HCT116 (cell line): Measurements from ENCODE around the gene EVA1A. TPM values are rescaled to one million over a fixed set of nuclear protein-coding genes. Genes with fewer than 3 reads are reported as not detected.

ENCODE experiments used
- ATAC-seq: fragments of 200-7000 bp; cut with Tn5 transposase; 2 replicates; pipeline ENCODE4 v1.9.1; 2020; ENCODE audit warnings: mild to moderate bottlenecking, moderate library complexity
- BruUV-seq: library from RNA; stranded (reverse); fragments of 400-500 nt; replicated peaks from 2 replicates; lab custom pipeline; 2021; lab: Mats Ljungman, UMichigan
- CTCF ChIA-PET: fragments of 300-600 bp; sonication (Branson Sonifier 250); formaldehyde crosslinking; loops from one replicate; lab custom pipeline; 2021; ENCODE audit warnings: antibody characterized with exemption; lab: Charles Lee
- POLR2A ChIA-PET: fragments of 300-600, 350-600 bp; sonication (Branson Sonifier 250); formaldehyde crosslinking; loops from one replicate; lab custom pipeline; 2021; ENCODE audit warnings: antibody characterized with exemption; lab: Charles Lee
- RAD21 ChIA-PET, 2 experiments: fragments of 300-600 bp; sonication (Branson Sonifier 250); formaldehyde crosslinking; loops; one replicate each; lab custom pipeline; 2023; ENCODE audit warnings: low total read pairs in 2 of 2; ENCODE audit not compliant: uncharacterized antibody in 2 of 2, unreplicated experiment in 2 of 2, low non-redundant PET in 1 of 2; lab: Charles Lee
- DNase-seq: peaks from one replicate; pipeline ENCODE4 v3.0.0-alpha.2; 2010; ENCODE audit warnings: low read depth, low spot score
- H2AFZ ChIP-seq: fragments of 200-600 bp; shearing (Covaris generic), sonication (generic); 2 replicates; pipeline ENCODE4 v1.6.1; 2017; ENCODE audit warnings: low read depth, mixed run types, mixed read lengths, antibody characterized with exemption, low read length; ENCODE audit not compliant: poor library complexity, severe bottlenecking
- H3K27ac ChIP-seq: 2 replicates; pipeline ENCODE4 v1.5.1; 2012; ENCODE audit warnings: low read depth, low read length
- H3K27me3 ChIP-seq: fragments of 200-600 bp; sonication (generic); 2 replicates; pipeline ENCODE4 v1.6.1; 2016; ENCODE audit warnings: mixed run types, low read length, mixed read lengths; ENCODE audit not compliant: insufficient read depth
- H3K36me3 ChIP-seq, 2 experiments: fragments of 200-500 bp in 1 of 2; fragments of 200-600 bp in 1 of 2; sonication (Bioruptor generic) in 1 of 2; sonication (generic) in 1 of 2; 2 replicates each; pipeline versions ENCODE4 v1.5.1 to v1.6.1; 2014 to 2016; ENCODE audit warnings: low read length in 2 of 2, inconsistent platforms in 1 of 2, mixed read lengths in 1 of 2, mixed run types in 1 of 2; ENCODE audit not compliant: insufficient read depth in 2 of 2, control insufficient read depth in 1 of 2
- H3K4me1 ChIP-seq, 2 experiments: fragments of 200-600 bp in 1 of 2; sonication (generic) in 1 of 2; 2 replicates each; pipeline versions ENCODE4 v1.5.1 to v1.6.1; 2012 to 2017; ENCODE audit warnings: low read length in 2 of 2, inconsistent platforms in 1 of 2, mild to moderate bottlenecking in 1 of 2, mixed read lengths in 1 of 2, mixed run types in 1 of 2, moderate library complexity in 1 of 2; ENCODE audit not compliant: insufficient read depth in 2 of 2, control insufficient read depth in 1 of 2
- H3K4me2 ChIP-seq: fragments of 200-600 bp; sonication (generic); 2 replicates; pipeline ENCODE4 v1.6.1; 2017; ENCODE audit warnings: mixed run types, low read length, mixed read lengths
- H3K4me3 ChIP-seq, 2 experiments: fragments of 200-600 bp in 1 of 2; sonication (generic) in 1 of 2; replicated peaks in 1 of 2; 2 replicates each; pipeline ENCODE4 v1.5.1; 2011 to 2016; ENCODE audit warnings: low read length in 2 of 2, control low read depth in 1 of 2, low read depth in 1 of 2, mild to moderate bottlenecking in 1 of 2, mixed read lengths in 1 of 2, mixed run types in 1 of 2
- H3K79me2 ChIP-seq: fragments of 200-600 bp; sonication (generic); 2 replicates; pipeline ENCODE4 v1.6.1; 2017; ENCODE audit warnings: mild to moderate bottlenecking, mixed run types, low read length, moderate library complexity, mixed read lengths; ENCODE audit not compliant: insufficient read depth
- H3K9ac ChIP-seq: fragments of 200-600 bp; sonication (generic); 2 replicates; pipeline ENCODE4 v1.6.1; 2016; ENCODE audit warnings: low read length, mixed read lengths
- H3K9me2 ChIP-seq: fragments of 200-600 bp; sonication (generic), shearing (Covaris generic); 2 replicates; pipeline ENCODE4 v1.6.1; 2017; ENCODE audit warnings: mixed run types, mild to moderate bottlenecking, moderate library complexity; ENCODE audit not compliant: insufficient read depth
- H3K9me3 ChIP-seq, 2 experiments: fragments of 200-500 bp in 1 of 2; fragments of 200-600 bp in 1 of 2; sonication (Bioruptor generic) in 1 of 2; sonication (generic) in 1 of 2; 2 replicates each; pipeline ENCODE4 v1.6.1; 2014 to 2017; ENCODE audit warnings: low read length in 2 of 2, mixed read lengths in 2 of 2, inconsistent platforms in 1 of 2, low read depth in 1 of 2, mild to moderate bottlenecking in 1 of 2, mixed run types in 1 of 2, moderate library complexity in 1 of 2; ENCODE audit not compliant: control insufficient read depth in 1 of 2, insufficient read depth in 1 of 2
- H4K20me1 ChIP-seq: fragments of 200-600 bp; sonication (generic), shearing (Covaris generic); 2 replicates; pipeline ENCODE4 v1.6.1; 2017; ENCODE audit warnings: mixed run types, mild to moderate bottlenecking, moderate library complexity; ENCODE audit not compliant: insufficient read depth
- CBX3 ChIP-seq: IDR thresholded peaks from 2 replicates; pipeline ENCODE4 v1.6.1; 2012; ENCODE audit warnings: low read depth
- EGR1 ChIP-seq: IDR thresholded peaks from 2 replicates; pipeline ENCODE4 v1.6.1; 2012; ENCODE audit warnings: low read depth
- ELF1 ChIP-seq: IDR thresholded peaks from 2 replicates; pipeline ENCODE4 v1.6.1; 2012; ENCODE audit warnings: low read depth, borderline replicate concordance
- EZH2 ChIP-seq: fragments of 200-600 bp; sonication (generic); IDR thresholded peaks from 2 replicates; pipeline ENCODE4 v1.6.1; 2017; ENCODE audit warnings: antibody characterized with exemption, mixed run types
- FOSL1 ChIP-seq: IDR thresholded peaks from 2 replicates; pipeline ENCODE4 v1.6.1; 2012; ENCODE audit warnings: low read depth
- POLR2A ChIP-seq: IDR thresholded peaks from 2 replicates; pipeline ENCODE4 v1.7.0; 2011; ENCODE audit warnings: borderline replicate concordance; ENCODE audit not compliant: insufficient read depth, insufficient read length; ENCODE audit errors: extremely low read depth
- POLR2AphosphoS5 ChIP-seq: IDR thresholded peaks from 2 replicates; pipeline ENCODE4 v1.6.1; 2011; ENCODE audit warnings: mild to moderate bottlenecking, low read depth, low read length, moderate library complexity
- RAD21 ChIP-seq: IDR thresholded peaks from 2 replicates; pipeline ENCODE4 v1.6.1; 2012; ENCODE audit warnings: low read depth, mild to moderate bottlenecking
- SIN3A ChIP-seq: IDR thresholded peaks from 2 replicates; pipeline ENCODE4 v1.6.1; 2012; ENCODE audit warnings: low read depth
- SP1 ChIP-seq: IDR thresholded peaks from 2 replicates; pipeline ENCODE4 v1.6.1; 2012; ENCODE audit warnings: low read depth
- SRF ChIP-seq: IDR thresholded peaks from 2 replicates; pipeline ENCODE4 v1.6.1; 2012; ENCODE audit warnings: low read depth
- TCF7L2 ChIP-seq: IDR thresholded peaks from 2 replicates; pipeline ENCODE4 v1.7.0; 2011; ENCODE audit warnings: borderline replicate concordance, inconsistent platforms; ENCODE audit not compliant: insufficient read depth, insufficient read length; ENCODE audit errors: extremely low read depth
- YY1 ChIP-seq: IDR thresholded peaks from 2 replicates; pipeline ENCODE4 v1.6.1; 2011; ENCODE audit warnings: low read length, low read depth, moderate library complexity, mild to moderate bottlenecking; ENCODE audit not compliant: insufficient replicate concordance; ENCODE audit errors: extremely low read depth
- ZNF274 ChIP-seq: fragments of 200-500 bp; sonication (Bioruptor generic); IDR thresholded peaks from 2 replicates; pipeline ENCODE4 v1.6.1; 2014; ENCODE audit warnings: mild to moderate bottlenecking, low read depth, low read length, inconsistent platforms
- intact Hi-C: fragments of 100-400 bp; cut with micrococcal nuclease; formaldehyde crosslinking; loops from 2 replicates; pipeline ENCODE4 v1.10.0; 2022
- total RNA-seq: library from RNA; stranded (reverse); gene quantifications from one replicate; pipeline ENCODE4 v1.2.1, GENCODE V29; 2021; ENCODE audit not compliant: unreplicated experiment
- TF ChIP-seq, protein P1 (sequence below): IDR thresholded peaks from 2 replicates; pipeline ENCODE4 v1.6.1; 2012
- TF ChIP-seq, protein P2 (sequence below): IDR thresholded peaks from 2 replicates; pipeline ENCODE4 v1.6.1; 2011; ENCODE audit warnings: mild to moderate bottlenecking, low read length, moderate library complexity; ENCODE audit not compliant: insufficient replicate concordance; ENCODE audit errors: extremely low read depth
- TF ChIP-seq, protein P3 (sequence below): IDR thresholded peaks from 2 replicates; pipeline ENCODE4 v1.6.1; 2012
- TF ChIP-seq, protein P4 (sequence below), 3 experiments: fragments of 200-600 bp in 1 of 3; sonication (generic) in 1 of 3; IDR thresholded peaks in 2 of 3; conservative IDR thresholded peaks in 1 of 3; 2 replicates each; pipeline ENCODE4 v1.5.1; 2012 to 2017; ENCODE audit warnings: low read depth in 2 of 3, low read length in 2 of 3, antibody characterized with exemption in 1 of 3, borderline replicate concordance in 1 of 3, control low read depth in 1 of 3, mild to moderate bottlenecking in 1 of 3, mixed read lengths in 1 of 3, mixed run types in 1 of 3, moderate library complexity in 1 of 3; ENCODE audit not compliant: insufficient read depth in 1 of 3

Gene EVA1A
- total RNA-seq, 1 experiment from 2014 or later, result 2.8 TPM

DNA sequence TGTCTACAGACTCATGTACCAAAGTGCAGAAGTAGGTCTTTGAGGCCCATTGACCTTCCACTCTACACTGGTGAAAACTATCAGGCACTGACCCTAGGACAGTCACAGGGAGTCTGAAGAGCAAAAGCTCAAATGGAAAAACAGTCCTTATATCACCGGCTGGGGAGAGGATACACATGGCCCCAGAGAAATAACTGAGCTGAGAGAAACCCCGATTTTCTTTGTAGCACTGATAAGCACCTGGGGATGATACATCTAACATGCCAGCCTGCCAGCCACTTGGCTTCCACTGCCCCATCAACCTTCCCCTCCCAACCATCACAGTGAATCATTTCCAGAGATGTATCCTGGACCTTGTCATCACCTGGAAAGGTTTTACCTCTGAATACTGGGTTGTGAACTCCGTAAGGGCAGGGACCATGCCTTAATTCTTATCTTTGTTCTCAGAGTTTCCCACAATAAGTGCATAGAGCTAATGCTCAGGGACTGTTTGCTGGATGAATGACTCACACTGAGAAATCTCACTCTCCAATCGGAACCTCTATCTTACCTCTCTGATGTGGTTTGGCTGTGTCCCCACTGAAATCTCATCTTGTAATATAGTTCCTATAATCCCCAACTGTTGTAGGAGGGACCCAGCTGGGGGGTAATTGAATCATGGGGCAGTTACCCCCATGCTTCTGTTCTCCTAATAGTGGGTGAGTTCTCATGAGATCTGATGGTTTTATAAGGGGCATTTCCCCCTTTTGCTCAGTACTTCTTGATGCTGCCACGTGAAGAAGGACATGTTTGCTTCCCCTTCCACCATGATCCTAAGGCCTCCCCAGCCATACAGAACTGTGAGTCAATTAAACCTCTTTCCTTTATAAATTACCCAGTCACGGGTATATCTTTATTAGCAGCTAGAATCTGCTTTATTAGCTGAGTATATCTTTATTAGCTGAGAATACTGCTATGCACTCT is 37.1 kb downstream of the EVA1A start:
- Histone ChIP-seq H3K4me2 (peak overlapping the region; percentile 44), H4K20me1 (no peaks in the 10 kb centered on the region), H3K36me3 (no peaks in the 10 kb centered on the region), H2AFZ (no peak overlapping the region), H3K79me2 (no peaks in the 10 kb centered on the region), H3K4me1 (peaks cover 11 to 45% of the 10 kb centered on the region in 2 experiments), H3K9ac (no peak overlapping the region), H3K27ac (peak overlapping the region; percentile 8; the same call in 1 of the 2 replicates), H3K9me3 (no peaks in the 10 kb centered on the region), H3K4me3 (no peak overlapping the region), H3K27me3 (peaks cover 12% of the 10 kb centered on the region; the same call in 1 of the 2 replicates), H3K9me2 (no peaks in the 10 kb centered on the region)
- ATAC-seq (peak; percentile 90), DNase-seq (peak; percentile 78)
- POLR2A ChIA-PET, result no interaction called here
- CTCF ChIA-PET, result no interaction called here
- no TSS peak for BruUV-seq
- intact Hi-C loops, result no loop called here
- RAD21 ChIA-PET, result no interaction called here
- TF ChIP-seq, protein P1, sequence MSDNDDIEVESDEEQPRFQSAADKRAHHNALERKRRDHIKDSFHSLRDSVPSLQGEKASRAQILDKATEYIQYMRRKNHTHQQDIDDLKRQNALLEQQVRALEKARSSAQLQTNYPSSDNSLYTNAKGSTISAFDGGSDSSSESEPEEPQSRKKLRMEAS, result peak; percentile 30; the same call in 1 of the 2 replicates
- TF ChIP-seq EGR1 (no peak), EZH2 (no peak), SP1 (peak; percentile 77), TCF7L2 (peak; percentile 76), ELF1 (no peak), ZNF274 (no peak), POLR2AphosphoS5 (0 out of 2 replicates have a peak, but pooled peaks have one; percentile 19), FOSL1 (peak; percentile 74), YY1 (no peak), SIN3A (peak; percentile 59), POLR2A (no peak), CBX3 (0 out of 2 replicates have a peak, but pooled peaks have one; percentile 15), SRF (no peak), RAD21 (no peak)
- TF ChIP-seq, protein P2, sequence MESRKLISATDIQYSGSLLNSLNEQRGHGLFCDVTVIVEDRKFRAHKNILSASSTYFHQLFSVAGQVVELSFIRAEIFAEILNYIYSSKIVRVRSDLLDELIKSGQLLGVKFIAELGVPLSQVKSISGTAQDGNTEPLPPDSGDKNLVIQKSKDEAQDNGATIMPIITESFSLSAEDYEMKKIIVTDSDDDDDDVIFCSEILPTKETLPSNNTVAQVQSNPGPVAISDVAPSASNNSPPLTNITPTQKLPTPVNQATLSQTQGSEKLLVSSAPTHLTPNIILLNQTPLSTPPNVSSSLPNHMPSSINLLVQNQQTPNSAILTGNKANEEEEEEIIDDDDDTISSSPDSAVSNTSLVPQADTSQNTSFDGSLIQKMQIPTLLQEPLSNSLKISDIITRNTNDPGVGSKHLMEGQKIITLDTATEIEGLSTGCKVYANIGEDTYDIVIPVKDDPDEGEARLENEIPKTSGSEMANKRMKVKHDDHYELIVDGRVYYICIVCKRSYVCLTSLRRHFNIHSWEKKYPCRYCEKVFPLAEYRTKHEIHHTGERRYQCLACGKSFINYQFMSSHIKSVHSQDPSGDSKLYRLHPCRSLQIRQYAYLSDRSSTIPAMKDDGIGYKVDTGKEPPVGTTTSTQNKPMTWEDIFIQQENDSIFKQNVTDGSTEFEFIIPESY, result no peak
- TF ChIP-seq, protein P3, sequence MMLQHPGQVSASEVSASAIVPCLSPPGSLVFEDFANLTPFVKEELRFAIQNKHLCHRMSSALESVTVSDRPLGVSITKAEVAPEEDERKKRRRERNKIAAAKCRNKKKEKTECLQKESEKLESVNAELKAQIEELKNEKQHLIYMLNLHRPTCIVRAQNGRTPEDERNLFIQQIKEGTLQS, result no peak
- TF ChIP-seq, protein P4, sequence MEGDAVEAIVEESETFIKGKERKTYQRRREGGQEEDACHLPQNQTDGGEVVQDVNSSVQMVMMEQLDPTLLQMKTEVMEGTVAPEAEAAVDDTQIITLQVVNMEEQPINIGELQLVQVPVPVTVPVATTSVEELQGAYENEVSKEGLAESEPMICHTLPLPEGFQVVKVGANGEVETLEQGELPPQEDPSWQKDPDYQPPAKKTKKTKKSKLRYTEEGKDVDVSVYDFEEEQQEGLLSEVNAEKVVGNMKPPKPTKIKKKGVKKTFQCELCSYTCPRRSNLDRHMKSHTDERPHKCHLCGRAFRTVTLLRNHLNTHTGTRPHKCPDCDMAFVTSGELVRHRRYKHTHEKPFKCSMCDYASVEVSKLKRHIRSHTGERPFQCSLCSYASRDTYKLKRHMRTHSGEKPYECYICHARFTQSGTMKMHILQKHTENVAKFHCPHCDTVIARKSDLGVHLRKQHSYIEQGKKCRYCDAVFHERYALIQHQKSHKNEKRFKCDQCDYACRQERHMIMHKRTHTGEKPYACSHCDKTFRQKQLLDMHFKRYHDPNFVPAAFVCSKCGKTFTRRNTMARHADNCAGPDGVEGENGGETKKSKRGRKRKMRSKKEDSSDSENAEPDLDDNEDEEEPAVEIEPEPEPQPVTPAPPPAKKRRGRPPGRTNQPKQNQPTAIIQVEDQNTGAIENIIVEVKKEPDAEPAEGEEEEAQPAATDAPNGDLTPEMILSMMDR (IDR thresholded peaks at IDR 0.05 in 2 of 3, conservative IDR thresholded peaks at IDR 0.05 in 1 of 3; ENCODE audit: borderline replicate concordance in 1 of 3, insufficient read depth in 1 of 3, low read depth in 2 of 3, low read length in 2 of 3), result no peak
